GM19035 (cell line): ENCODE data around the gene GPC1.
"Not testable (repeated sequence)": the region's sequence is repeated elsewhere in the genome, so short reads cannot be mapped to it uniquely, and the experiment has no call there.

Experiments
- ATAC-seq: cut with Tn5 transposase; IDR thresholded peaks from one replicate; pipeline ENCODE4 v1.9.1; 2021; ENCODE audit not compliant: unreplicated experiment

GPC1 gene

DNA sequence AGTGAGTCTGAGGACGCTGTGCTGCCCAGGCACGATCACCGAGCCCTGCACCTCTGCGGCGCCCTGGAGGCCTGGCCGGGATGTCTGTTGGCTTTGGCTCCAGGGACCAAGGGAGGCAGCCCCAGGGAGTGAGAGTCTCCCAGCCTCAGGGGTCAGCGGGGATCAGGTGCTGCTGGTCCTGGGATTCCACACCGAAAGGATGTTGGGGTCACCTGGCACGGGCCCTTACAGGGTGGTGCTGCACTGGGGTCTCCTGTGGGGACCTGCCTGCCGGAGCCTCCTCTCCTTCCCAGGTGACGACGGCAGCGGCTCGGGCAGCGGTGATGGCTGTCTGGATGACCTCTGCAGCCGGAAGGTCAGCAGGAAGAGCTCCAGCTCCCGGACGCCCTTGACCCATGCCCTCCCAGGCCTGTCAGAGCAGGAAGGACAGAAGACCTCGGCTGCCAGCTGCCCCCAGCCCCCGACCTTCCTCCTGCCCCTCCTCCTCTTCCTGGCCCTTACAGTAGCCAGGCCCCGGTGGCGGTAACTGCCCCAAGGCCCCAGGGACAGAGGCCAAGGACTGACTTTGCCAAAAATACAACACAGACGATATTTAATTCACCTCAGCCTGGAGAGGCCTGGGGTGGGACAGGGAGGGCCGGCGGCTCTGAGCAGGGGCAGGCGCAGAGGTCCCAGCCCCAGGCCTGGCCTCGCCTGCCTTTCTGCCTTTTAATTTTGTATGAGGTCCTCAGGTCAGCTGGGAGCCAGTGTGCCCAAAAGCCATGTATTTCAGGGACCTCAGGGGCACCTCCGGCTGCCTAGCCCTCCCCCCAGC lies 30.5 kb downstream of the GPC1 start:
- no peak for ATAC-seq

DNA sequence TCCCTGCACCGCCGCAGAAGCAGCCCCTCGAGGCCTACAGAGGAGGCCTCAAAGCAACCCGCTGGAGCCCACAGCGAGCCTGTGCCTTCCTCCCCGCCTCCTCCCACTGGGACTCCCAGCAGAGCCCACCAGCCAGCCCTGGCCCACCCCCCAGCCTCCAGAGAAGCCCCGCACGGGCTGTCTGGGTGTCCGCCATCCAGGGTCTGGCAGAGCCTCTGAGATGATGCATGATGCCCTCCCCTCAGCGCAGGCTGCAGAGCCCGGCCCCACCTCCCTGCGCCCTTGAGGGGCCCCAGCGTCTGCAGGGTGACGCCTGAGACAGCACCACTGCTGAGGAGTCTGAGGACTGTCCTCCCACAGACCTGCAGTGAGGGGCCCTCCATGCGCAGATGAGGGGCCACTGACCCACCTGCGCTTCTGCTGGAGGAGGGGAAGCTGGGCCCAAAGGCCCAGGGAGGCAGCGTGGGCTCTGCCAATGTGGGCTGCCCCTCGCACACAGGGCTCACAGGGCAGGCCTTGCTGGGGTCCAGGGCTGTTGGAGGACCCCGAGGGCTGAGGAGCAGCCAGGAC lies 31.2 kb downstream of the GPC1 start:
- no peak for ATAC-seq

- ATAC-seq, result no peak
Observed at GRCh38 chr2:240467149-240467642, 31.7 kb downstream of the GPC1 start.

GRCh38 chr2:240467659-240468302 lies 32.3 kb downstream of the GPC1 start:
- ATAC-seq, result no peak

DNA sequence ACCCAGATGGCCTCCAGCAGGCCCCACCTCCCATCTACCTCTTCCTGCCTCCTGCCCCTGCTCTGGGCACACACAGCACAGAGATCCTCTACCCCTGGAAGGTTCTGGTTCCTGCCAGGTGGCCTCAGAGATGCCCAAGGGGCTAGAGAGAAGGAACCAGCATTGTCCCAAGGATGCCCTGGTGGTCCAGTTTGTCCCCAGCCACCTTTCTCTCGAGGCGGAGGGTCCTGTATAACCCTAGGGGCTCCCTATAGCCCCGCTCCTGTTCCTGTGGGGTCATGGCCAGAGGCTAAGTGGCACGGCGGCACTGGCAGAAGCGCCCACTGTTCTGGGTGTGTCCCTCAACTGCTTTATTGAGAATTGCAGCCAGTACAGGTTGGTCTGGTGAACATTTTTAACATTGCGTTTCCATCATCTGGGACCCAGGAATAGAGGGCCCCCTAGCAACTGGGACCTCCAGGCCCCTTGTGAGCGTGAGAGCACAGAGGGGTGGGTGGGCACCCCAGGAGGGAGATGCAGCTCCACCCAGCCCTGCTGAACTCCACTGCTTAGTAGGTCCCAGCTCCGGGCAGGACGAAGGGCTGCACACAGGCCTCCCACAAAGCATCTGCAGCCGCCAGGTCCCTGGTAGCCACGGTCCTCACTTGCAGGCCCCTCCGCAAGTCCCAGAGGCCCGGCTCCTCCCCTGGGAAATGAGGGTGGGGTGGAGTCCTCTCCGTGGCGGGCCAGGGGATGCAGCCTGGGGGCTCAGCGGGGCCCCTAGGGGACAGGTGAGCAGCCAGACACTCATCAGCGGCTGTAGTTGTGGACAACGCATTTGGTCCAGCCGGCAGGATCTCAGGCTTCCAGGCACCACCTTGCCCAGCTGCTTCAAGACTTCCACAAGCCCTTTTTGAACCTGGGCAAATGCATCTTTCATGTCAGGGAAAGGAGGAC lies 33.1 kb downstream of the GPC1 start:
- ATAC-seq, result no peak

DNA sequence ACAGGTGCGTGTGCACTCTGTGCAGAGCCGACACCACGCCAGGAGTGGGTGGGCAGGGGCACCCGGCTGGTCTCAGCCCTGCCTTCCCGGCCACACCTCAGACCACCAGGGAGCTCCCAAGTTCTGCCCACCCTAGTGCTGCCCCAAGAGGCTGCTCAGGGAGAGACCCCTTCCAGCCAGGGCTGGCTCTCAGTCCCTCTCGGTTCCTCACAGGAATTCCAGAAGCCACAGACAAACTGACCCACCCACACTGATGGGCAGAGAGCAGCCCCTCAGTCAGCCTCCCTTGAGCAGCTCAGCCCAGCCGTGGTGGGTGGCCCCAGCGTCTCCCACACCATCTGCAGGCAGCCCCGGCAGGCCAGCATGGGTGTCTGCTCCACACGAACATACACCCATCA lies 33.8 kb downstream of the GPC1 start:
- no peak for ATAC-seq

GRCh38 chr2:240469740-240470139 lies 34.3 kb downstream of the GPC1 start:
- ATAC-seq, result no peak

- ATAC-seq, result no peak
Observed at GRCh38 chr2:240472078-240472790, 36.8 kb downstream of the GPC1 start.

GRCh38 chr2:240473211-240473610 lies 37.7 kb downstream of the GPC1 start:
- no peak for ATAC-seq

- no peak for ATAC-seq
Observed at GRCh38 chr2:240477916-240478315, 42.5 kb downstream of the GPC1 start.

GRCh38 chr2:240478346-240479110 lies 43.1 kb downstream of the GPC1 start:
- ATAC-seq, result no peak

DNA sequence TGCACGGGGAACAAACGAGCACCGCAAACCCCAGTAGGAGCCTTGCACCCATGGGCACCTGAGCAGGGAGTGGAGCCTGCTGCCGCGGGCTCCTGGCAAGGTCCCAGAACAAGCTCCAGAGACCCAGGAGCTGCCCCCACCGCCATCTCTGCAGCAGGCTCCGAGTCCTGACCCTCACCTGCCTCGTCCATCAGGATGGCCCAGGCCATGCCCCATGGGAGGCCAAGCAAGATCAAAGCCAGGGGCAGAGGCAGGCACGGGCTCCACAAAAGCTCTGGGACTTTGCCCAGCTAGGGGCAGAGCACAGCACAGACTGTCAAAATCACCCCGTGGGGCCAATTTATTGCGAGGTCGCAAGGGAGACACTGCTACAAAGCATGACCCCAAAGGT lies 43.6 kb downstream of the GPC1 start:
- ATAC-seq, result no peak

- no peak for ATAC-seq
Observed at GRCh38 chr2:240480834-240481623, 45.6 kb downstream of the GPC1 start.

DNA sequence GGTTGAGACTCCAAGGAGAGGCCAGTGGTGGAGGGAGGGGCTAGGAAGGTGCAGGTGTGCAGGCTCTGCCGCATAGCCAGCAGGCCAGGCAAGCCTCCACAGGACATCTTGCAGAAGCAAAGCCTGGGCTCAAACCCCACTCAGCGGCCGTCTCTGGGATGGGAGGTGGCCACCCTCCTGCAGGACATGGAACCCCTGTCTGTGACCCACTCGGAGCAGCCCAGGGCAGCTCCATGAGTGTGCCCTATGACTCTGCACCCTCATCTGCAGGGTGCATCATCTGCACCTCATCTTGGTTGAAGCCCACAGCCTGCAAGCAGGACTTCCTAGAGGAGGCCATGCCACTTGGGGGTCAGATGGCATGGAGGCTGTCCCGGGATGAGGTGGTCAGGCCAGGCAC lies 46.3 kb downstream of the GPC1 start:
- ATAC-seq, result no peak

- ATAC-seq, result no peak
Observed at GRCh38 chr2:240482141-240482540, 46.7 kb downstream of the GPC1 start.

- ATAC-seq, result no peak
Observed at GRCh38 chr2:240491483-240491882, 56.0 kb downstream of the GPC1 start.

- ATAC-seq, result no peak
Observed at GRCh38 chr2:240494194-240494793, 58.8 kb downstream of the GPC1 start.

DNA sequence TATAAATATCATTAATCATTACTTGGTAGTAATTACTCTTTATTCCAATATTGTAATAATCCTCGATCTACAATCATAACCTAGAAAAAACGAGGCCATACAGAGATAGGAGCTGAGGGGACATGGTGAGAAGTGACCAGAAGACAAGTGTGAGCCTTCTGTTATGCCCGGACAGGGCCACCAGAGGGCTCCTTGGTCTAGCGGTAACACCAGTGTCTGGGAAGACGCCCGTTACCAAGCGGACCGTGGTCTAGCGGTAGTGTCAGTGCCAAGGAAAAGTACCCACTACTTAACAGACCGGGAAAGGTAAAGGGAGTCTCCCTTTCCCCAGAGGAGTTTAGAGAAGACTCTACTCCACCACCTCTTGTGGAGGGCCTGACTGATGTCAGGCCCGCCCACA lies 59.5 kb downstream of the GPC1 start:
- ATAC-seq, result not testable (repeated sequence)
